ENCODE measurements around the gene DRICH1.

- TF ChIP-seq EP300 (IDR thresholded peaks at IDR 0.05; ENCODE audit: borderline replicate concordance in 1 of 2, low read depth in 1 of 2, low read length in 1 of 2) (no peak), SIN3A (IDR thresholded peaks at IDR 0.05; ENCODE audit: borderline replicate concordance, low read depth, low read length) (no peak), POLR2AphosphoS5 (IDR thresholded peaks at IDR 0.05; ENCODE audit: low read depth, low read length) (no peak), GABPA (IDR thresholded peaks at IDR 0.05; ENCODE audit: low read depth) (no peak), GATA2 (CRISPR knock-in tag; IDR thresholded peaks at IDR 0.05) (no peak)
- TF ChIP-seq, protein P1, sequence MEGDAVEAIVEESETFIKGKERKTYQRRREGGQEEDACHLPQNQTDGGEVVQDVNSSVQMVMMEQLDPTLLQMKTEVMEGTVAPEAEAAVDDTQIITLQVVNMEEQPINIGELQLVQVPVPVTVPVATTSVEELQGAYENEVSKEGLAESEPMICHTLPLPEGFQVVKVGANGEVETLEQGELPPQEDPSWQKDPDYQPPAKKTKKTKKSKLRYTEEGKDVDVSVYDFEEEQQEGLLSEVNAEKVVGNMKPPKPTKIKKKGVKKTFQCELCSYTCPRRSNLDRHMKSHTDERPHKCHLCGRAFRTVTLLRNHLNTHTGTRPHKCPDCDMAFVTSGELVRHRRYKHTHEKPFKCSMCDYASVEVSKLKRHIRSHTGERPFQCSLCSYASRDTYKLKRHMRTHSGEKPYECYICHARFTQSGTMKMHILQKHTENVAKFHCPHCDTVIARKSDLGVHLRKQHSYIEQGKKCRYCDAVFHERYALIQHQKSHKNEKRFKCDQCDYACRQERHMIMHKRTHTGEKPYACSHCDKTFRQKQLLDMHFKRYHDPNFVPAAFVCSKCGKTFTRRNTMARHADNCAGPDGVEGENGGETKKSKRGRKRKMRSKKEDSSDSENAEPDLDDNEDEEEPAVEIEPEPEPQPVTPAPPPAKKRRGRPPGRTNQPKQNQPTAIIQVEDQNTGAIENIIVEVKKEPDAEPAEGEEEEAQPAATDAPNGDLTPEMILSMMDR (IDR thresholded peaks at IDR 0.05), result no peak
- TF ChIP-seq, protein P2, sequence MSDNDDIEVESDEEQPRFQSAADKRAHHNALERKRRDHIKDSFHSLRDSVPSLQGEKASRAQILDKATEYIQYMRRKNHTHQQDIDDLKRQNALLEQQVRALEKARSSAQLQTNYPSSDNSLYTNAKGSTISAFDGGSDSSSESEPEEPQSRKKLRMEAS (IDR thresholded peaks at IDR 0.05; ENCODE audit: low read depth), result no peak
Measured at GRCh38 chr22:23574877-23575276, 57.2 kb downstream of the DRICH1 start.
